Measurements from ENCODE around the gene PM20D2.

DNA sequence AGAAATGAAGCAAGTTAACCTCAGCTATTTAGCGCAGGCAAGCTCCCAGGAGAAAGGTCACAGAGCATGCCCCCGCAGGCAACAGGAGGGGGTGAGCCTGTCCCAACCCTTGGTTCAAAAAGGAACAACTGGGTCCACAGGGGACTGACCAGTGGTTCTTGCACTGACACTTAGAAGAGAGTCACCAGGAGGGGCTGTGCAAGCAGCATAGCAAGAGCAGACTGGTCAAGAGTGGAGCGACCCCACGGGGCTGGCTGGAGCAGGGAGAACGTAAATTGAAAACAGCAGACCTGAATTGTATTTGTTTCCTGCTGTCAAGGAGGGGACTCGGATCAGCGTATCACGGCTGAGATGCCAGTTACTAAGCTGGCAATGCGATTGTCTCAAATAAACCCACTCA, 38.5 kb downstream of the PM20D2 start:
- TF ChIP-seq, protein P1, sequence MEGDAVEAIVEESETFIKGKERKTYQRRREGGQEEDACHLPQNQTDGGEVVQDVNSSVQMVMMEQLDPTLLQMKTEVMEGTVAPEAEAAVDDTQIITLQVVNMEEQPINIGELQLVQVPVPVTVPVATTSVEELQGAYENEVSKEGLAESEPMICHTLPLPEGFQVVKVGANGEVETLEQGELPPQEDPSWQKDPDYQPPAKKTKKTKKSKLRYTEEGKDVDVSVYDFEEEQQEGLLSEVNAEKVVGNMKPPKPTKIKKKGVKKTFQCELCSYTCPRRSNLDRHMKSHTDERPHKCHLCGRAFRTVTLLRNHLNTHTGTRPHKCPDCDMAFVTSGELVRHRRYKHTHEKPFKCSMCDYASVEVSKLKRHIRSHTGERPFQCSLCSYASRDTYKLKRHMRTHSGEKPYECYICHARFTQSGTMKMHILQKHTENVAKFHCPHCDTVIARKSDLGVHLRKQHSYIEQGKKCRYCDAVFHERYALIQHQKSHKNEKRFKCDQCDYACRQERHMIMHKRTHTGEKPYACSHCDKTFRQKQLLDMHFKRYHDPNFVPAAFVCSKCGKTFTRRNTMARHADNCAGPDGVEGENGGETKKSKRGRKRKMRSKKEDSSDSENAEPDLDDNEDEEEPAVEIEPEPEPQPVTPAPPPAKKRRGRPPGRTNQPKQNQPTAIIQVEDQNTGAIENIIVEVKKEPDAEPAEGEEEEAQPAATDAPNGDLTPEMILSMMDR (IDR thresholded peaks at IDR 0.05), result no peak
- no peak for TF ChIP-seq POLR2AphosphoS5 (IDR thresholded peaks at IDR 0.05)
- no peak for TF ChIP-seq EP300 (IDR thresholded peaks at IDR 0.05)

Data from suprapubic skin (tissue), 4 donors.